Panc1 (cell line): ENCODE results near the gene SEMA3G. TPM values are rescaled to one million over a fixed set of nuclear protein-coding genes. Genes with fewer than 3 reads are reported as not detected.
A peak's percentile ranks its signal among the peaks of the same experiment; 100 is the strongest.

ENCODE experiments used
- ATAC-seq: fragments of 200-7000 bp; cut with Tn5 transposase; 2 replicates; pipeline ENCODE4 v1.9.1; 2020; ENCODE audit warnings: mild to moderate bottlenecking, moderate library complexity
- BruUV-seq: library from RNA; stranded (reverse); fragments of 400-500 nt; replicated peaks from 2 replicates; lab custom pipeline; 2021; lab: Mats Ljungman, UMichigan
- CTCF ChIA-PET: fragments of 300-600 bp; sonication (Branson Sonifier 250); formaldehyde crosslinking; loops from one replicate; lab custom pipeline; 2022; ENCODE audit warnings: antibody characterized with exemption; lab: Charles Lee
- POLR2A ChIA-PET: fragments of 300-600 bp; sonication (Branson Sonifier 250); formaldehyde crosslinking; loops from one replicate; lab custom pipeline; 2022; ENCODE audit warnings: antibody characterized with exemption; lab: Charles Lee
- DNase-seq: peaks from one replicate; pipeline ENCODE4 v3.0.0-alpha.2; 2010; ENCODE audit warnings: low read depth, low spot score
- H3K27ac ChIP-seq: 2 replicates; pipeline ENCODE4 v1.5.1; 2011; ENCODE audit warnings: mild to moderate bottlenecking, low read length, inconsistent platforms
- H3K27me3 ChIP-seq: fragments of 200-500 bp; sonication (Bioruptor generic); 2 replicates; pipeline ENCODE4 v1.6.0; 2014; ENCODE audit warnings: low read length, inconsistent platforms; ENCODE audit not compliant: control insufficient read depth, insufficient read depth
- H3K36me3 ChIP-seq: fragments of 200-500 bp; sonication (Bioruptor generic); 2 replicates; pipeline ENCODE4 v1.5.1; 2014; ENCODE audit warnings: inconsistent platforms, mild to moderate bottlenecking, low read length, moderate library complexity; ENCODE audit not compliant: control insufficient read depth, insufficient read depth
- H3K4me1 ChIP-seq: 2 replicates; pipeline ENCODE4 v1.5.1; 2011; ENCODE audit warnings: inconsistent platforms, mild to moderate bottlenecking, low read length, moderate library complexity; ENCODE audit not compliant: control insufficient read depth, insufficient read depth
- H3K4me3 ChIP-seq, 2 experiments: 2 replicates each; pipeline ENCODE4 v1.5.1; 2011 to 2012; ENCODE audit warnings: low read depth in 2 of 2, low read length in 2 of 2, mild to moderate bottlenecking in 2 of 2, inconsistent platforms in 1 of 2, moderate library complexity in 1 of 2
- H3K9me3 ChIP-seq: fragments of 200-500 bp; sonication (Bioruptor generic); 2 replicates; pipeline ENCODE4 v1.5.1; 2014; ENCODE audit warnings: low read depth, mild to moderate bottlenecking, inconsistent platforms, low read length, moderate library complexity; ENCODE audit not compliant: control insufficient read depth, insufficient read depth
- CTCF ChIP-seq: fragments of 450-650 bp; IDR thresholded peaks from 2 replicates; pipeline ENCODE4 v1.5.1; 2017; ENCODE audit warnings: mild to moderate bottlenecking
- POLR2AphosphoS5 ChIP-seq: IDR thresholded peaks from 2 replicates; pipeline ENCODE4 v1.6.1; 2012; ENCODE audit warnings: mild to moderate bottlenecking, low read depth, low read length, moderate library complexity
- REST ChIP-seq, 2 experiments: IDR thresholded peaks; 2 replicates each; pipeline ENCODE4 v1.6.1; 2011 to 2012; ENCODE audit warnings: low read depth in 2 of 2, control low read depth in 1 of 2, low read length in 1 of 2, mild to moderate bottlenecking in 1 of 2, moderate library complexity in 1 of 2; ENCODE audit not compliant: insufficient read depth in 1 of 2
- SIN3A ChIP-seq: IDR thresholded peaks from 2 replicates; pipeline ENCODE4 v1.6.1; 2012; ENCODE audit warnings: low read depth, mild to moderate bottlenecking, low read length, moderate library complexity, borderline replicate concordance; ENCODE audit not compliant: insufficient read depth
- TCF7L2 ChIP-seq: IDR thresholded peaks from 2 replicates; pipeline ENCODE4 v1.6.1; 2011; ENCODE audit warnings: mild to moderate bottlenecking, low read depth, low read length, inconsistent platforms
- in situ Hi-C: cut with HindIII; loops from 2 replicates; pipeline ENCODE4 v1.10.0; 2016; ENCODE audit warnings: low sequenced_read_pairs, low pct_unique_long_range_greater_than_20kb
- intact Hi-C: fragments of 100-400 bp; cut with micrococcal nuclease; formaldehyde crosslinking; loops from one replicate; pipeline ENCODE4 v1.10.0; 2022; ENCODE audit not compliant: unreplicated experiment
- total RNA-seq: library from RNA; stranded (reverse); gene quantifications from one replicate; pipeline ENCODE4 v1.2.1, GENCODE V29; 2021; ENCODE audit not compliant: unreplicated experiment

Gene SEMA3G
- total RNA-seq, 1 experiment from 2014 or later = 1.6 TPM

DNA sequence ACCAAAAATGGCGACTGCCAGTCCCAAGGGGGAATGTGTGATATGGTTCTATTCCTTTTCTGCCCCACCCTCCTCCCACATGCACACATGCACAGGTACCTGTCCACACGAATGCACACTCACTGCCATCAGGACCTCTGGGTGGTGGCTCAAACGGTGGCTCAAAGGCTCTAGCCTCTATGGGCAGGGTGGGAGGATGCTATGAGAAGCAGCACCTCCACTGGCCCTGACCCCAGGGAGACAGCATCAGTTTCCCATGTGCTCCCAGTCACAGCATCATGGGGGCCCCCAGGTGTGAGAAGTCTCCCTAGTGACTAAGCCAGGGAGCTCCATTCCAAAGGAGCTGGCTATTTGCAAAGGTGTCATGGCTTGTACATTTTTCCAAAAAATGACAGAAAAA lies 15.9 kb downstream of the SEMA3G start:
- no TSS peak for BruUV-seq
- Histone ChIP-seq H3K4me3 (no peak overlapping the region), H3K4me1 (no peaks in the 10 kb centered on the region), H3K27ac (no peak overlapping the region), H3K36me3 (no peaks in the 10 kb centered on the region), H3K9me3 (no peaks in the 10 kb centered on the region), H3K27me3 (no peaks in the 10 kb centered on the region)
- ATAC-seq (no peak), DNase-seq (no peak)
- no peak for TF ChIP-seq POLR2AphosphoS5
- TF ChIP-seq SIN3A = no peak
- TF ChIP-seq TCF7L2 = no peak
- no peak for TF ChIP-seq REST (IDR thresholded peaks at IDR 0.05; ENCODE audit: insufficient read depth in 1 of 2, low read depth in 2 of 2, low read length in 1 of 2)
- no peak for TF ChIP-seq CTCF
- CTCF ChIA-PET = no interaction called here
- in situ Hi-C loops (no loop called here), intact Hi-C loops (no loop called here)
- POLR2A ChIA-PET = no interaction called here

DNA sequence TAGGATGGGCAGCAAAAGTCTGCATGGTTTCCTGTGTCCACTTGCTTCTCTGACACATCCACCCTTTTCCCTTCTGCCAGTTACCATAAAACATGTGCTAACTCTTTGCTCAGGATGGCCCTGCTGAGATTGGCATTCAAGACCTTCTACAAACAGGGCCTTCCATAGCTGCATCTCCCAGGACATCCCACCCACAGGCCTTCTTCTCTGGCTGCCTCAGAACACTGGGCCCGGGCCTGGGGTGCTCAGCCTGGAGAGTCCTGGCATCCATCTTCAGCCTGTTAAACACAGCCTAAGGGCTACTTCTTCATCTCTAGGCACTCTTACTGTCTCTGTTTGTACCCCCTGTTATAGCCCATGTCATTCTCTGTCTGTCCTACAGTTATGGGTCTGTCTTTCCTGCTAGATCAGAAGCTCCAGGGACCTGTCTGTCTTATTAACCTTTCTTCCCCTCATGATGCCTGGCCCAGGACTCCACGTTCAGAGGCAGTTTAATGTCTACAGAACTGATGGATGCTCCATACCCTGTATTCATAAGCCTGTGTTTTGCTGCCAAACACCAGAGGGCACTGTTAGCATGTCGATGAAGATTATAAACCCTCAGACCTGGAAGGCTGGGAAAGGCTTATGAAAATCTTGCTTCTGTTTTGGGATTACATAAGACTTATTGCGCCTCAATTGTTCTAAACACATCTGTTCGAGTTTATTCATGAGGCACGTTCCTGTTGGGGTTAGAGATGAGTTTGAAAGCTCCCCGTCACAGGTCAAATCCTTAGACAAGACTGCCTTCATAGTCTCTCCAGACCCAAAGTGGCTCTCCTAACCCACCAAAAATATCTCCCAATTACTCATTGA lies 16.5 kb downstream of the SEMA3G start:
- TF ChIP-seq SIN3A (no peak), TCF7L2 (no peak), CTCF (peak; percentile 79), REST (IDR thresholded peaks at IDR 0.05; ENCODE audit: insufficient read depth in 1 of 2, low read depth in 2 of 2, low read length in 1 of 2) (no peak)

More for the DNA sequence above, 16.5 kb downstream of the SEMA3G start:
- H3K9me3 ChIP-seq = no peaks in the 10 kb centered on the region
- DNase-seq (no peak), ATAC-seq (peak; percentile 97)
- no peak overlapping the region for H3K4me3 ChIP-seq
- no peaks in the 10 kb centered on the region for H3K4me1 ChIP-seq
- ChIA-PET POLR2A (no interaction called here), CTCF (interaction anchor here (0.8 kb wide), 1 partner anchor 20 kb away, joined by 6 read pairs; no protein-coding TSS in a partner anchor)
- BruUV-seq = no TSS peak
- no peak overlapping the region for H3K27ac ChIP-seq
- no peaks in the 10 kb centered on the region for H3K36me3 ChIP-seq
- in situ Hi-C loops (no loop called here), intact Hi-C loops (no loop called here)
- H3K27me3 ChIP-seq = no peaks in the 10 kb centered on the region
